ENCODE data around the gene PLD2.

PLD2 gene

GRCh38 chr17:4849011-4849536 is 42.1 kb downstream of the PLD2 start:
- no peaks in the 10 kb centered on the region for H3K27me3 ChIP-seq (ENCODE audit: control insufficient read depth, low read length)
- H3K4me2 ChIP-seq (ENCODE audit: low read length), result no peak overlapping the region
- H3K4me3 ChIP-seq (ENCODE audit: low read length), result no peak overlapping the region
- TF ChIP-seq CTCF (IDR thresholded peaks at IDR 0.05; ENCODE audit: low read depth, low read length, poor library complexity, severe bottlenecking), result no peak
- no peak for TF ChIP-seq EZH2phosphoT487 (IDR thresholded peaks at IDR 0.05; ENCODE audit: borderline replicate concordance, low read length)
- peaks cover 12% of the 10 kb centered on the region; the same call in 1 of the 2 replicates for H4K20me1 ChIP-seq (ENCODE audit: control insufficient read depth, insufficient read depth, low read depth, low read length)
- H3K36me3 ChIP-seq (ENCODE audit: control insufficient read depth, low read length), result no peaks in the 10 kb centered on the region
- H3F3A ChIP-seq (ENCODE audit: control insufficient read depth, insufficient read depth), result no peaks in the 10 kb centered on the region
- H3K9me2 ChIP-seq (replicated peaks; ENCODE audit: control insufficient read depth, low read length), result no peaks in the 10 kb centered on the region
- no peaks in the 10 kb centered on the region for H3K9me3 ChIP-seq (ENCODE audit: control insufficient read depth, insufficient read depth, low read length)
- H3K79me2 ChIP-seq (ENCODE audit: control insufficient read depth, low read length), result peaks cover 66% of the 10 kb centered on the region
- no peak overlapping the region for H3K27ac ChIP-seq (ENCODE audit: low read depth, low read length)
- no peaks in the 10 kb centered on the region for H3K4me1 ChIP-seq (ENCODE audit: control insufficient read depth, low read length)

DNA sequence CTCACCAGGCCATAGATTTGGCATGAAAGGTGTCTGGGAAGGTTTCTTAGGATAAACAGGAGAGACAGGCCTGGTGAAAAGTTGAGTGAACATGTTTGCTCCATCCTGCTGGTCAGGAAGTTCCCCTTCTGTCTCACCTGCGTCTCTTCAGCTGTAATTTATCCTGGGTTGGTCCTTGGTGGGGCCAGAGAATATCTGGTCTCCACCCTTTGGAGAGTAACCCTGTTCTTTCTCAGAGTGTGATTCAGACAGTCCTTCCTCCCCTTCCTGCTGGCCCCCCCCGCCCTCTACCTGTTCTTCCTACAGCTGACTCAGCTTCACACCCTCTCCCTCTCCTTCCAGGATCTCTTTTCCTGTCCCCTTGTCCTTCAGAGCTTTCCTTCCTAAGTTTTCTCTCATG is 43.3 kb downstream of the PLD2 start:
- no peaks in the 10 kb centered on the region for H3K4me1 ChIP-seq (ENCODE audit: control insufficient read depth, low read length)
- no peaks in the 10 kb centered on the region for H3K27me3 ChIP-seq (ENCODE audit: control insufficient read depth, low read length)
- no peaks in the 10 kb centered on the region for H3F3A ChIP-seq (ENCODE audit: control insufficient read depth, insufficient read depth)
- no peak overlapping the region for H3K4me2 ChIP-seq (ENCODE audit: low read length)
- TF ChIP-seq EZH2phosphoT487 (IDR thresholded peaks at IDR 0.05; ENCODE audit: borderline replicate concordance, low read length) (no peak), CTCF (IDR thresholded peaks at IDR 0.05; ENCODE audit: low read depth, low read length, poor library complexity, severe bottlenecking) (no peak)
- H4K20me1 ChIP-seq (ENCODE audit: control insufficient read depth, insufficient read depth, low read depth, low read length), result peaks cover 8% of the 10 kb centered on the region; the same call in 1 of the 2 replicates
- H3K4me3 ChIP-seq (ENCODE audit: low read length), result no peak overlapping the region
- peaks cover 55% of the 10 kb centered on the region for H3K79me2 ChIP-seq (ENCODE audit: control insufficient read depth, low read length)
- H3K36me3 ChIP-seq (ENCODE audit: control insufficient read depth, low read length), result no peaks in the 10 kb centered on the region
- H3K27ac ChIP-seq (ENCODE audit: low read depth, low read length), result no peak overlapping the region
- no peaks in the 10 kb centered on the region for H3K9me3 ChIP-seq (ENCODE audit: control insufficient read depth, insufficient read depth, low read length)
- H3K9me2 ChIP-seq (replicated peaks; ENCODE audit: control insufficient read depth, low read length), result no peaks in the 10 kb centered on the region

DNA sequence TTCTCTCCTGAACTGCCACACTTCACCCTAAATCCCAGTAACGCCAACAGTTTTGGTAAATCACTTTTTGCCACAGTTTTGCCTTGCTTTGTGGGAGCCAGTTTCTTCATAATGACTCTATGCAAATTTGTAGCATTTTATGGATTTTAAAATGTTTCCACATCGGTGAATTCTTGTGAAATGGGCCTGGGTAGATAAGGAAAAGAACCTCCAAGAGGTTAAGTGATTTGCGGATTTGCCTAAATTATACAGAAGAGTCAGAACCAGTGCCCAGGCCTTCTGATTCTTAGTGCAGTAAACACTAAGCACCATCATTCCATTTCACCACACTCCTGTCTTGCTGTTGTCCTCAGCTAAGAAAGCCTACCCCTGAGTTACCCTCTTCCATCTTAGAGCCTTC is 44.1 kb downstream of the PLD2 start:
- no peak overlapping the region for H3K27ac ChIP-seq (ENCODE audit: low read depth, low read length)
- H3F3A ChIP-seq (ENCODE audit: control insufficient read depth, insufficient read depth), result no peaks in the 10 kb centered on the region
- H3K9me3 ChIP-seq (ENCODE audit: control insufficient read depth, insufficient read depth, low read length), result no peaks in the 10 kb centered on the region
- no peaks in the 10 kb centered on the region for H3K4me1 ChIP-seq (ENCODE audit: control insufficient read depth, low read length)
- peaks cover 47% of the 10 kb centered on the region for H3K79me2 ChIP-seq (ENCODE audit: control insufficient read depth, low read length)
- H3K4me2 ChIP-seq (ENCODE audit: low read length), result no peak overlapping the region
- TF ChIP-seq CTCF (IDR thresholded peaks at IDR 0.05; ENCODE audit: low read depth, low read length, poor library complexity, severe bottlenecking), result no peak
- no peak for TF ChIP-seq EZH2phosphoT487 (IDR thresholded peaks at IDR 0.05; ENCODE audit: borderline replicate concordance, low read length)
- H3K9me2 ChIP-seq (replicated peaks; ENCODE audit: control insufficient read depth, low read length), result no peaks in the 10 kb centered on the region
- no peaks in the 10 kb centered on the region for H3K36me3 ChIP-seq (ENCODE audit: control insufficient read depth, low read length)
- no peaks in the 10 kb centered on the region for H3K27me3 ChIP-seq (ENCODE audit: control insufficient read depth, low read length)
- H3K4me3 ChIP-seq (ENCODE audit: low read length), result no peak overlapping the region
- H4K20me1 ChIP-seq (ENCODE audit: control insufficient read depth, insufficient read depth, low read depth, low read length), result peaks cover 8% of the 10 kb centered on the region; the same call in 1 of the 2 replicates

Data from DOHH2 (cell line).